Measurements from ENCODE around the gene FAM107B. TPM values are rescaled to one million over a fixed set of nuclear protein-coding genes. Genes with fewer than 3 reads are reported as not detected.

Gene FAM107B
- total RNA-seq, 2 donors from 2014 or later: 258 to 399 TPM

- Mint-ChIP-seq H3K4me3 (no peak overlapping the region), H3K4me1 (peaks cover 2% of the 10 kb centered on the region), H3K27me3 (peaks cover 5% of the 10 kb centered on the region), H3K27ac (no peak overlapping the region), H3K36me3 (ENCODE audit: low read depth) (no peaks in the 10 kb centered on the region)
- no peak for ATAC-seq
- no peaks in the 10 kb centered on the region for H3K9me3 ChIP-seq (ENCODE audit: control insufficient read depth, low read length, poor library complexity, severe bottlenecking)
- DNase-seq: no peak
Measured at GRCh38 chr10:14707481-14707880, 67.2 kb downstream of the FAM107B start.

- no peak for DNase-seq
- ATAC-seq: no peak
- Mint-ChIP-seq H3K36me3 (ENCODE audit: low read depth) (no peaks in the 10 kb centered on the region), H3K4me1 (peaks cover 2% of the 10 kb centered on the region), H3K4me3 (no peak overlapping the region), H3K27ac (no peak overlapping the region), H3K27me3 (peaks cover 5% of the 10 kb centered on the region)
- no peaks in the 10 kb centered on the region for H3K9me3 ChIP-seq (ENCODE audit: control insufficient read depth, low read length, poor library complexity, severe bottlenecking)
Measured at GRCh38 chr10:14705548-14706230, 69.0 kb downstream of the FAM107B start.

DNA sequence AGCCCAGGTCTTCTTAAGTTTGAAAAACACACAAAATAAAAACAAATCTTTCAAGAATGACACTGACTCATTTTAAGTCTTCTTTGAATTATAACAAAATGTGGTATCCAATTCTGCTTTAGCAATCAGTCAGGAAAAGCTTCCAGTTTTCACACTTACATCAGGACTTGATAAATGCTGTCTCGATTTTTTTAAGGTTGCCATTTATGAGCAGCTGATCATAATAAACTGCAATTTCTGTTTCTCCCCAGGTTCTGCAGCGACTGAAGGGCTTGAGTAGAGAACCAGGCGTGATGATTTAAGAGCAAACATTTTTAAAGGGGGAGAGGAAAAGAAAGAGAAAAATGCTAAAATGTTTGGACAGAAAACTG, 71.1 kb downstream of the FAM107B start:
- Mint-ChIP-seq H3K27ac (peak overlapping the region; percentile 32), H3K4me3 (no peak overlapping the region), H3K4me1 (peaks cover 2% of the 10 kb centered on the region), H3K36me3 (ENCODE audit: low read depth) (no peaks in the 10 kb centered on the region), H3K27me3 (peaks cover 5% of the 10 kb centered on the region)
- no peak for DNase-seq
- no peaks in the 10 kb centered on the region for H3K9me3 ChIP-seq (ENCODE audit: control insufficient read depth, low read length, poor library complexity, severe bottlenecking)
- ATAC-seq: no peak

DNA sequence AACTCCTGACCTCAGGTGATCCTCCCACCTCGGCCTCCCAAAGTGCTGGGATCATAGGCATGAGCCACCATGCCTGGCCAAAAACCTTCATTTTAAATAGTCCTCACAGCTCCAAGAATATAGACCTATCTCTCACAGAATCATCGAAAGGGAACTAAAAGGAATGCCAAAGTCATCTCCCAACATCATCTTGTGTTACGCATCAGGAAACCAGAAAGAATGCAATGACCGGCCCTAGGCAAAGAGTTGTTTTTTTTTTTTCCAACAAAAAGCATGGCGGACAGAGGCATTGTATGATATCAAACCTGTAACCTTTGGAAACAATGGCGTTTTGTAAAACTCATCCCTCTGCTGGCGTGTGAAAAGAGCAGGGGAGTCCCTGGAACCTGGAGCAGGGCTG, 73.2 kb downstream of the FAM107B start:
- Mint-ChIP-seq H3K27me3 (peaks cover 5% of the 10 kb centered on the region), H3K36me3 (ENCODE audit: low read depth) (no peaks in the 10 kb centered on the region), H3K4me3 (no peak overlapping the region), H3K27ac (no peak overlapping the region), H3K4me1 (peaks cover 2% of the 10 kb centered on the region)
- no peak for DNase-seq
- no peak for ATAC-seq
- H3K9me3 ChIP-seq (ENCODE audit: control insufficient read depth, low read length, poor library complexity, severe bottlenecking): no peaks in the 10 kb centered on the region

DNA sequence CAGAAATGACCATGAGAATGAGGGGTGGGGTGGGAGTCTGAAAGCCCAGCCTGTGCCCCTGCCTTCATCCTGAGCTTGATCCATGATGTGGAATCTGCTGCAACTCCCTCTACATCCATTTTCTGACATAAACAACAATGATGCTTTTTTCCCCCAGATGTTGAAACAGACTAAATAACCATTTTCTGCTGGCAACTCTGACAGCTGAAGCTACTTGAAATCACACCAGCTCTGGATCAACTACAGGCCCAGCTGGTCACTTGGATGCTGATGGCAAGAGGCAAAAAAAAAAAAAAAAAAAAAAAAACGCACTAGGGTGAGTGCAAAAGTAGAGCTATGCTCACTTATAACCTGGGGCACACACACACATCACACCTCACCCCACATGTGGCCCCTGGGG, 74.2 kb downstream of the FAM107B start:
- Mint-ChIP-seq H3K4me3 (no peak overlapping the region), H3K27me3 (peaks cover 5% of the 10 kb centered on the region), H3K27ac (no peak overlapping the region), H3K4me1 (peaks cover 5% of the 10 kb centered on the region), H3K36me3 (ENCODE audit: low read depth) (no peaks in the 10 kb centered on the region)
- DNase-seq (no peak), ATAC-seq (no peak)
- no peaks in the 10 kb centered on the region for H3K9me3 ChIP-seq (ENCODE audit: control insufficient read depth, low read length, poor library complexity, severe bottlenecking)

DNA sequence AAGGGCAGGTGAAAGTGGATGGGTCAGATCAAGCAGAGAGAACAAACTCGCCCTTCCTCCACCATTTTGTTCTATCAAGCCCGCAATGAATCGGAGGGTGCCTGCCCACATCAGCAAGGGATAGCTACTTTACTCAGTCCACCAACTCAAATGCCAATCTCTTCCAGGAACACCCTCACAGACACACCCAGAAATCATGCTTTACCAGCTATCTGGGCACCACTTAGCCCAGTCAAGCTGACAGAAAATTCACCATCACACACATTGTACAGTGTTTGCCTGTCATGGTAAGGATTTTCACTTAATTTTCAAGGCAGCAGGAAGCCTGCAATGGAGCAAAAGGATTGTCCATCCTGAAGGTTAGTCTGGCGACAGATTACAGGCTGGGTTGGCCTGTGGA, 75.2 kb downstream of the FAM107B start:
- ATAC-seq: no peak
- DNase-seq: no peak
- Mint-ChIP-seq H3K36me3 (ENCODE audit: low read depth) (no peaks in the 10 kb centered on the region), H3K4me1 (peaks cover 5% of the 10 kb centered on the region), H3K4me3 (no peak overlapping the region), H3K27me3 (peaks cover 5% of the 10 kb centered on the region), H3K27ac (no peak overlapping the region)
- no peaks in the 10 kb centered on the region for H3K9me3 ChIP-seq (ENCODE audit: control insufficient read depth, low read length, poor library complexity, severe bottlenecking)

GRCh38 chr10:14698829-14699170, 75.9 kb downstream of the FAM107B start:
- no peak overlapping the region for H3K27ac Mint-ChIP-seq

GRCh38 chr10:14698111-14698828, 76.4 kb downstream of the FAM107B start:
- no peaks in the 10 kb centered on the region for H3K36me3 Mint-ChIP-seq (ENCODE audit: low read depth)
- no peaks in the 10 kb centered on the region for H3K27me3 Mint-ChIP-seq
- peaks cover 5% of the 10 kb centered on the region for H3K4me1 Mint-ChIP-seq
- H3K27ac Mint-ChIP-seq: no peak overlapping the region
- ATAC-seq (no peak), DNase-seq (no peak)
- H3K9me3 ChIP-seq (ENCODE audit: control insufficient read depth, low read length, poor library complexity, severe bottlenecking): no peaks in the 10 kb centered on the region
- H3K4me3 Mint-ChIP-seq: no peak overlapping the region

More at GRCh38 chr10:14698829-14699170, 75.9 kb downstream of the FAM107B start:
- ATAC-seq (no peak), DNase-seq (no peak)
- no peaks in the 10 kb centered on the region for H3K36me3 Mint-ChIP-seq (ENCODE audit: low read depth)
- peaks cover 4% of the 10 kb centered on the region for H3K27me3 Mint-ChIP-seq
- no peaks in the 10 kb centered on the region for H3K9me3 ChIP-seq (ENCODE audit: control insufficient read depth, low read length, poor library complexity, severe bottlenecking)
- no peak overlapping the region for H3K4me3 Mint-ChIP-seq
- peaks cover 5% of the 10 kb centered on the region for H3K4me1 Mint-ChIP-seq

GRCh38 chr10:14697281-14697680, 77.4 kb downstream of the FAM107B start:
- Mint-ChIP-seq H3K4me1 (peaks cover 8% of the 10 kb centered on the region), H3K36me3 (ENCODE audit: low read depth) (no peaks in the 10 kb centered on the region), H3K27ac (no peak overlapping the region), H3K27me3 (no peaks in the 10 kb centered on the region), H3K4me3 (no peak overlapping the region)
- no peaks in the 10 kb centered on the region for H3K9me3 ChIP-seq (ENCODE audit: control insufficient read depth, low read length, poor library complexity, severe bottlenecking)
- DNase-seq (no peak), ATAC-seq (no peak)

- ATAC-seq (no peak), DNase-seq (no peak)
- no peaks in the 10 kb centered on the region for H3K36me3 Mint-ChIP-seq (ENCODE audit: low read depth)
- no peaks in the 10 kb centered on the region for H3K27me3 Mint-ChIP-seq
- no peak overlapping the region for H3K4me3 Mint-ChIP-seq
- no peaks in the 10 kb centered on the region for H3K9me3 ChIP-seq (ENCODE audit: control insufficient read depth, low read length, poor library complexity, severe bottlenecking)
- H3K27ac Mint-ChIP-seq: no peak overlapping the region
- H3K4me1 Mint-ChIP-seq: peaks cover 12% of the 10 kb centered on the region
Measured at GRCh38 chr10:14696821-14697220, 77.9 kb downstream of the FAM107B start.

GRCh38 chr10:14695847-14696480, 78.7 kb downstream of the FAM107B start:
- no peak overlapping the region for H3K27ac Mint-ChIP-seq
- peaks cover 12% of the 10 kb centered on the region for H3K4me1 Mint-ChIP-seq

GRCh38 chr10:14693891-14694290, 80.8 kb downstream of the FAM107B start:
- ATAC-seq (no peak), DNase-seq (no peak)
- Mint-ChIP-seq H3K36me3 (ENCODE audit: low read depth) (no peaks in the 10 kb centered on the region), H3K27me3 (no peaks in the 10 kb centered on the region), H3K27ac (no peak overlapping the region), H3K4me3 (no peak overlapping the region), H3K4me1 (peaks cover 12% of the 10 kb centered on the region)
- H3K9me3 ChIP-seq (ENCODE audit: control insufficient read depth, low read length, poor library complexity, severe bottlenecking): no peaks in the 10 kb centered on the region

More at GRCh38 chr10:14695847-14696480, 78.7 kb downstream of the FAM107B start:
- no peaks in the 10 kb centered on the region for H3K27me3 Mint-ChIP-seq
- H3K4me3 Mint-ChIP-seq: no peak overlapping the region
- H3K9me3 ChIP-seq (ENCODE audit: control insufficient read depth, low read length, poor library complexity, severe bottlenecking): no peaks in the 10 kb centered on the region
- ATAC-seq (no peak), DNase-seq (no peak)
- no peaks in the 10 kb centered on the region for H3K36me3 Mint-ChIP-seq (ENCODE audit: low read depth)

DNA sequence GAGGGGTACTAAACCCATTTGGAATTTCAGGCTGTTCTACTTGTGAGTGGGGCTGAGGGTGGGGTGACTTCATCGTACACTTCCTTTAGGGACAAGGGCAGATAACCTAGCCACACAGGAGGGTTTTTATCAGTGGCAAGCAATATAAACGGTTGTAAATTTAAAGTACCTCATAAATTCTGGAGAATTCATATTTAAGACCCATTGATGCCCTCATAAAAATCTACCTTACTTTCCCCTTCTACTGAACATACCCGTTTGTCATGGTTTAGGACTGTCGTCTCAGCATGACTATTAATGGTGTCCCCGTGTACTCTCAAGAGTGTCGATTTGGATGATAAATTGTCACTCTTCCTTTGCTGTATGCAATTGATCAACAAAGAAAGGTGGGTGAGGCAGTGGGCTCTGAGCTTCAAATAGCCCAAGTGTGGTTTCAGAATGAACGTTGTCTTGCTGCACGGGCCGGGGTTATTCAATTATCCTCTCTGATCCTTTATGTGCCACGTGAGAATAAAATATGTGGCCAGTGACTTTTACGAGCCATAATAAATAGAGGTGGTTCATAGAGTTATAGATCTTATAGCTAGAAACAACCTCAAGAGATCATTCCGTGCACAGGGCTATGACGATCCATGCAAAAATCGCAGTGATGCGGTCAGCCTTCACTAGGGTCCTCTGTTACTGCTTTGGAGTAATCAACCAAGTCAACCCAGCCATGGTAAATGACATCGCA, 82.2 kb downstream of the FAM107B start:
- DNase-seq (no peak), ATAC-seq (no peak)
- H3K9me3 ChIP-seq (ENCODE audit: control insufficient read depth, low read length, poor library complexity, severe bottlenecking): no peaks in the 10 kb centered on the region
- Mint-ChIP-seq H3K36me3 (ENCODE audit: low read depth) (no peaks in the 10 kb centered on the region), H3K27me3 (no peaks in the 10 kb centered on the region), H3K4me3 (no peak overlapping the region), H3K27ac (no peak overlapping the region), H3K4me1 (peaks cover 12% of the 10 kb centered on the region)

Measured in T-helper 17 cell (primary cell).